Astrocyte (in vitro differentiated cells and primary cell): Measurements from ENCODE around the gene TSTD2.

Experiments used
- EZH2 ChIP-seq: IDR thresholded peaks from 2 replicates; pipeline ENCODE4 v1.6.1; 2012; ENCODE audit warnings: mild to moderate bottlenecking, low read length, inconsistent platforms; ENCODE audit not compliant: insufficient read depth
- TF ChIP-seq, protein P1 (sequence below): IDR thresholded peaks from 2 replicates; pipeline ENCODE4 v1.5.1; 2011; ENCODE audit warnings: low read depth, mild to moderate bottlenecking, inconsistent platforms, low read length, moderate library complexity; ENCODE audit not compliant: insufficient read depth

- TF ChIP-seq, protein P1, sequence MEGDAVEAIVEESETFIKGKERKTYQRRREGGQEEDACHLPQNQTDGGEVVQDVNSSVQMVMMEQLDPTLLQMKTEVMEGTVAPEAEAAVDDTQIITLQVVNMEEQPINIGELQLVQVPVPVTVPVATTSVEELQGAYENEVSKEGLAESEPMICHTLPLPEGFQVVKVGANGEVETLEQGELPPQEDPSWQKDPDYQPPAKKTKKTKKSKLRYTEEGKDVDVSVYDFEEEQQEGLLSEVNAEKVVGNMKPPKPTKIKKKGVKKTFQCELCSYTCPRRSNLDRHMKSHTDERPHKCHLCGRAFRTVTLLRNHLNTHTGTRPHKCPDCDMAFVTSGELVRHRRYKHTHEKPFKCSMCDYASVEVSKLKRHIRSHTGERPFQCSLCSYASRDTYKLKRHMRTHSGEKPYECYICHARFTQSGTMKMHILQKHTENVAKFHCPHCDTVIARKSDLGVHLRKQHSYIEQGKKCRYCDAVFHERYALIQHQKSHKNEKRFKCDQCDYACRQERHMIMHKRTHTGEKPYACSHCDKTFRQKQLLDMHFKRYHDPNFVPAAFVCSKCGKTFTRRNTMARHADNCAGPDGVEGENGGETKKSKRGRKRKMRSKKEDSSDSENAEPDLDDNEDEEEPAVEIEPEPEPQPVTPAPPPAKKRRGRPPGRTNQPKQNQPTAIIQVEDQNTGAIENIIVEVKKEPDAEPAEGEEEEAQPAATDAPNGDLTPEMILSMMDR: no peak
- TF ChIP-seq EZH2: no peak
Observed at GRCh38 chr9:97617939-97618416, 15.2 kb downstream of the TSTD2 start.
